GM18870 (cell line): ENCODE results near the gene PADI4.
"Not testable (repeated sequence)": the region's sequence is repeated elsewhere in the genome, so short reads cannot be mapped to it uniquely, and the experiment has no call there.

Source experiments
- ATAC-seq: cut with Tn5 transposase; IDR thresholded peaks from one replicate; pipeline ENCODE4 v1.9.1; 2021; ENCODE audit warnings: moderate library complexity; ENCODE audit not compliant: unreplicated experiment

PADI4 gene

GRCh38 chr1:17310068-17310640 lies 2.2 kb downstream of the PADI4 start:
- no peak for ATAC-seq

GRCh38 chr1:17313530-17314309 lies 5.7 kb downstream of the PADI4 start:
- no peak for ATAC-seq

GRCh38 chr1:17314491-17314971 lies 6.5 kb downstream of the PADI4 start:
- no peak for ATAC-seq

GRCh38 chr1:17315542-17316130 lies 7.6 kb downstream of the PADI4 start:
- no peak for ATAC-seq

GRCh38 chr1:17316704-17317103 lies 8.7 kb downstream of the PADI4 start:
- ATAC-seq = no peak

GRCh38 chr1:17318262-17318661 lies 10.3 kb downstream of the PADI4 start:
- ATAC-seq = no peak

- ATAC-seq = no peak
Observed at GRCh38 chr1:17319561-17320350, 11.8 kb downstream of the PADI4 start.

- not testable (repeated sequence) for ATAC-seq
Observed at GRCh38 chr1:17321857-17322390, 13.9 kb downstream of the PADI4 start.

GRCh38 chr1:17328855-17329254 lies 20.9 kb downstream of the PADI4 start:
- no peak for ATAC-seq

GRCh38 chr1:17329610-17330009 lies 21.6 kb downstream of the PADI4 start:
- no peak for ATAC-seq

GRCh38 chr1:17330856-17331255 lies 22.9 kb downstream of the PADI4 start:
- no peak for ATAC-seq

GRCh38 chr1:17333081-17333480 lies 25.1 kb downstream of the PADI4 start:
- ATAC-seq = no peak

- no peak for ATAC-seq
Observed at GRCh38 chr1:17335821-17336710, 28.1 kb downstream of the PADI4 start.

- no peak for ATAC-seq
Observed at GRCh38 chr1:17338706-17339493, 30.9 kb downstream of the PADI4 start.

GRCh38 chr1:17339521-17339920 lies 31.5 kb downstream of the PADI4 start:
- no peak for ATAC-seq

GRCh38 chr1:17340358-17340757 lies 32.4 kb downstream of the PADI4 start:
- no peak for ATAC-seq

- no peak for ATAC-seq
Observed at GRCh38 chr1:17342014-17342441, 34.0 kb downstream of the PADI4 start.

- ATAC-seq = not testable (repeated sequence)
Observed at GRCh38 chr1:17345506-17345905, 37.5 kb downstream of the PADI4 start.
